Measurements from ENCODE around the gene PLOD3.

GRCh38 chr7:101197991-101198390, 19.4 kb downstream of the PLOD3 start:
- no peak for TF ChIP-seq CTCF (IDR thresholded peaks at IDR 0.05)
- TF ChIP-seq POLR2A (IDR thresholded peaks at IDR 0.05) = no peak

Measured in thyroid gland (tissue), 4 donors.